Endothelial cell of umbilical vein (primary cell): ENCODE results near the gene CACNB4. TPM values are rescaled to one million over a fixed set of nuclear protein-coding genes. Genes with fewer than 3 reads are reported as not detected.

Source experiments
- BruUV-seq: library from RNA; stranded (reverse); fragments of 400-500 nt; replicated peaks from 2 replicates; lab custom pipeline; 2021; lab: Mats Ljungman, UMichigan
- CTCF ChIA-PET: fragments of 300-600, 350-600 bp; sonication (Branson Sonifier 250); formaldehyde crosslinking; loops from one replicate; lab custom pipeline; 2021; ENCODE audit warnings: antibody characterized with exemption, inconsistent platforms; lab: Charles Lee
- POLR2A ChIA-PET: fragments of 300-600, 350-600 bp; sonication (Branson Sonifier 250); formaldehyde crosslinking; loops from one replicate; lab custom pipeline; 2021; ENCODE audit warnings: antibody characterized with exemption, inconsistent platforms; lab: Charles Lee
- DNase-seq: peaks from one replicate; pipeline ENCODE4 v3.0.0-alpha.2; 2011; ENCODE audit warnings: low read depth, low spot score
- FAIRE-seq: peaks from 2 replicates; lab custom pipeline; 2011; peaks lifted over from hg19 to GRCh38; lab: Jason Lieb, UNC
- H2AFZ ChIP-seq: 2 replicates; pipeline ENCODE4 v1.6.0; 2012; ENCODE audit warnings: low read depth, low read length, control low read depth, inconsistent platforms
- H3K27ac ChIP-seq: 2 replicates; pipeline ENCODE4 v1.5.1; 2011; ENCODE audit warnings: low read depth, mild to moderate bottlenecking, control low read depth, low read length, moderate library complexity; ENCODE audit not compliant: insufficient read depth
- H3K27me3 ChIP-seq, 2 experiments: 2 replicates each; pipeline versions ENCODE4 v1.6.0 to v1.6.1; 2011; ENCODE audit warnings: low read length in 2 of 2, mixed read lengths in 1 of 2; ENCODE audit not compliant: control insufficient read depth in 2 of 2, insufficient read depth in 2 of 2
- H3K36me3 ChIP-seq, 2 experiments: 2 replicates in 1 of 2; 3 replicates in 1 of 2; pipeline ENCODE4 v1.5.1; 2011; ENCODE audit warnings: low read length in 2 of 2, mild to moderate bottlenecking in 1 of 2, moderate library complexity in 1 of 2; ENCODE audit not compliant: control insufficient read depth in 2 of 2, insufficient read depth in 2 of 2; ENCODE audit errors: extremely low read depth in 1 of 2
- H3K4me1 ChIP-seq: 3 replicates; pipeline ENCODE4 v1.5.1; 2011; ENCODE audit warnings: mild to moderate bottlenecking, low read length; ENCODE audit not compliant: control insufficient read depth, insufficient read depth; ENCODE audit errors: extremely low read depth
- H3K4me2 ChIP-seq: 2 replicates; pipeline ENCODE4 v1.6.1; 2011; ENCODE audit warnings: low read length, control low read depth, mixed read lengths; ENCODE audit not compliant: insufficient read depth
- H3K4me3 ChIP-seq, 3 experiments: fragments of 200-600 bp in 1 of 3; sonication (generic), shearing (Covaris generic) in 1 of 3; replicated peaks in 1 of 3; 2 replicates each; pipeline ENCODE4 v1.5.1; 2011 to 2016; ENCODE audit warnings: control low read depth in 3 of 3, low read length in 3 of 3, mild to moderate bottlenecking in 2 of 3, inconsistent platforms in 1 of 3, low read depth in 1 of 3, moderate library complexity in 1 of 3; ENCODE audit not compliant: insufficient read depth in 1 of 3
- H3K79me2 ChIP-seq: 2 replicates; pipeline ENCODE4 v1.6.0; 2012; ENCODE audit warnings: low read length, inconsistent platforms; ENCODE audit not compliant: control insufficient read depth, insufficient read depth
- H3K9ac ChIP-seq: replicated peaks from 2 replicates; pipeline ENCODE3; 2011; ENCODE audit warnings: low read length, control low read depth; ENCODE audit not compliant: insufficient read depth; ENCODE audit errors: extremely low read depth
- H3K9me1 ChIP-seq: replicated peaks from 3 replicates; pipeline ENCODE4 v1.6.0; 2011; ENCODE audit warnings: mild to moderate bottlenecking, low read length; ENCODE audit not compliant: control insufficient read depth, insufficient read depth; ENCODE audit errors: extremely low read depth
- H3K9me3 ChIP-seq: replicated peaks from 2 replicates; pipeline ENCODE4 v1.5.1; 2012; ENCODE audit warnings: low read length, inconsistent platforms; ENCODE audit not compliant: control insufficient read depth, insufficient read depth
- H4K20me1 ChIP-seq: replicated peaks from 2 replicates; pipeline ENCODE3; 2011; ENCODE audit warnings: mild to moderate bottlenecking, low read length; ENCODE audit not compliant: control insufficient read depth, insufficient read depth; ENCODE audit errors: extremely low read depth
- EZH2 ChIP-seq: IDR thresholded peaks from 2 replicates; pipeline ENCODE4 v1.6.1; 2012; ENCODE audit warnings: borderline replicate concordance, low read depth, mild to moderate bottlenecking, moderate library complexity, low read length, inconsistent platforms; ENCODE audit not compliant: severe bottlenecking
- FOS ChIP-seq: IDR thresholded peaks from 2 replicates; pipeline ENCODE4 v1.6.1; 2011; ENCODE audit warnings: mild to moderate bottlenecking, low read length, moderate library complexity, borderline replicate concordance; ENCODE audit not compliant: insufficient read depth
- GATA2 ChIP-seq: IDR thresholded peaks from 2 replicates; pipeline ENCODE4 v1.7.0; 2011; ENCODE audit warnings: low read depth, mild to moderate bottlenecking, moderate library complexity, mixed read lengths, low read length; ENCODE audit not compliant: insufficient read length, insufficient read depth
- JUN ChIP-seq: IDR thresholded peaks from 2 replicates; pipeline ENCODE4 v1.6.1; 2011; ENCODE audit warnings: borderline replicate concordance, low read depth; ENCODE audit not compliant: insufficient read length, insufficient read depth
- MYC ChIP-seq: IDR thresholded peaks from one replicate; pipeline ENCODE4 v1.6.1; 2011; ENCODE audit warnings: mild to moderate bottlenecking, low read depth, low read length
- POLR2A ChIP-seq: IDR thresholded peaks from 2 replicates; pipeline ENCODE4 v1.6.1; 2012; ENCODE audit warnings: low read depth, mild to moderate bottlenecking, control low read depth, low read length
- POLR2AphosphoS5 ChIP-seq: IDR thresholded peaks from 2 replicates; pipeline ENCODE4 v1.6.1; 2012; ENCODE audit warnings: low read depth, mild to moderate bottlenecking, control low read depth, low read length, moderate library complexity; ENCODE audit not compliant: insufficient read depth
- dilution Hi-C: fragments of 300-500 bp; cut with MboI; formaldehyde crosslinking; loops from one replicate; pipeline ENCODE4 v1.15.0; 2019; ENCODE audit warnings: low sequenced_read_pairs; ENCODE audit not compliant: extremely low pct_ligation_motif_present
- intact Hi-C: fragments of 100-400 bp; cut with micrococcal nuclease; formaldehyde crosslinking; loops from one replicate; pipeline ENCODE4 v1.10.0; 2022
- polyA plus RNA-seq, 4 experiments: library from polyadenylated mRNA; depleted of rRNA in 3 of 4; stranded (reverse) in 3 of 4; unstranded in 1 of 4; fragments of >200 nt; gene quantifications; 2 replicates each; pipeline versions ENCODE4 v1.2.1 to v1.2.3, GENCODE V29; 2011 to 2012; ENCODE audit warnings: missing spikeins in 1 of 4
- total RNA-seq: library from RNA; stranded (reverse); gene quantifications from 2 replicates; pipeline ENCODE4 v1.2.3, GENCODE V29; 2021
- TF ChIP-seq, protein P1 (sequence below): IDR thresholded peaks from 2 replicates; pipeline ENCODE4 v1.6.1; 2011; ENCODE audit not compliant: insufficient read depth, insufficient read length
- TF ChIP-seq, protein P2 (sequence below), 2 donors: IDR thresholded peaks; 1 replicate in 1 of 2; 2 replicates in 1 of 2; pipeline ENCODE4 v1.5.1; 2011; ENCODE audit warnings: low read length in 2 of 2, mild to moderate bottlenecking in 2 of 2, moderate library complexity in 2 of 2, control low read depth in 1 of 2, inconsistent platforms in 1 of 2, low read depth in 1 of 2; ENCODE audit not compliant: insufficient read depth in 1 of 2; ENCODE audit errors: extremely low read depth in 1 of 2

The CACNB4 gene
- total and polyA plus RNA-seq, 2 donors (not counting 3 experiments of a cell fraction or from before 2014, with no cell fraction given) = 0.23 to 0.58 TPM

DNA sequence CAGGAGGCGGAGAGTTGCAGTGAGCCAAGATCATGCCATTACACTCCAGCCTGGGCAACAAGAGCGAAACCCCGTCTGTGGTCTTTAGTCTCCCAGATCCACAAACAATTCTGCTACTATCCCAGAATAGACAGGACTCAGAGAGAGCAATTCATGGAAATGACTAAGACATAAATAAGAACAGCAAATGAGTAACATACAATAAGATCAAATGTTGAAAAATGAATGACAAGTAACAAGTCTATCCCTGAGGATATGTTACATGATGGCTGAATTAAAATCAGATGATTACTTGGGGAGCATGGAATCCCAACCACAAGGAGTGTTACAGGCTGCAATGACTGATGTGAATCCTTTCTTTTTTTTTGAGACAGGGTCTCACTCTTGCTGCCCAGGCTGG, 280.9 kb downstream of the CACNB4 start:
- no peak overlapping the region for H2AFZ ChIP-seq
- dilution Hi-C loops = no loop called here
- peaks cover 6% of the 10 kb centered on the region for H3K4me1 ChIP-seq
- POLR2A ChIA-PET = no interaction called here
- FAIRE-seq (peak; percentile 31), DNase-seq (peak; percentile 41)
- H3K4me2 ChIP-seq = no peak overlapping the region
- peaks cover 2 to 5% of the 10 kb centered on the region in 2 experiments for H3K36me3 ChIP-seq
- no peak overlapping the region for H3K27ac ChIP-seq
- BruUV-seq = no TSS peak
- no peaks in the 10 kb centered on the region for H3K9me3 ChIP-seq
- H3K4me3 ChIP-seq = no peak overlapping the region
- H3K79me2 ChIP-seq = peaks cover 72% of the 10 kb centered on the region
- no peaks in the 10 kb centered on the region for H3K9me1 ChIP-seq
- TF ChIP-seq, protein P1, sequence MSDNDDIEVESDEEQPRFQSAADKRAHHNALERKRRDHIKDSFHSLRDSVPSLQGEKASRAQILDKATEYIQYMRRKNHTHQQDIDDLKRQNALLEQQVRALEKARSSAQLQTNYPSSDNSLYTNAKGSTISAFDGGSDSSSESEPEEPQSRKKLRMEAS = no peak
- TF ChIP-seq JUN = peak; percentile 4
- TF ChIP-seq, protein P2, sequence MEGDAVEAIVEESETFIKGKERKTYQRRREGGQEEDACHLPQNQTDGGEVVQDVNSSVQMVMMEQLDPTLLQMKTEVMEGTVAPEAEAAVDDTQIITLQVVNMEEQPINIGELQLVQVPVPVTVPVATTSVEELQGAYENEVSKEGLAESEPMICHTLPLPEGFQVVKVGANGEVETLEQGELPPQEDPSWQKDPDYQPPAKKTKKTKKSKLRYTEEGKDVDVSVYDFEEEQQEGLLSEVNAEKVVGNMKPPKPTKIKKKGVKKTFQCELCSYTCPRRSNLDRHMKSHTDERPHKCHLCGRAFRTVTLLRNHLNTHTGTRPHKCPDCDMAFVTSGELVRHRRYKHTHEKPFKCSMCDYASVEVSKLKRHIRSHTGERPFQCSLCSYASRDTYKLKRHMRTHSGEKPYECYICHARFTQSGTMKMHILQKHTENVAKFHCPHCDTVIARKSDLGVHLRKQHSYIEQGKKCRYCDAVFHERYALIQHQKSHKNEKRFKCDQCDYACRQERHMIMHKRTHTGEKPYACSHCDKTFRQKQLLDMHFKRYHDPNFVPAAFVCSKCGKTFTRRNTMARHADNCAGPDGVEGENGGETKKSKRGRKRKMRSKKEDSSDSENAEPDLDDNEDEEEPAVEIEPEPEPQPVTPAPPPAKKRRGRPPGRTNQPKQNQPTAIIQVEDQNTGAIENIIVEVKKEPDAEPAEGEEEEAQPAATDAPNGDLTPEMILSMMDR (IDR thresholded peaks at IDR 0.05; ENCODE audit: extremely low read depth in 1 of 2, insufficient read depth in 1 of 2, low read depth in 1 of 2, low read length in 2 of 2) = no peak
- TF ChIP-seq EZH2 = no peak
- TF ChIP-seq MYC = no peak
- TF ChIP-seq POLR2A = no peak
- TF ChIP-seq GATA2 = no peak
- no peak for TF ChIP-seq POLR2AphosphoS5
- TF ChIP-seq FOS = peak; percentile 32
- CTCF ChIA-PET = no interaction called here
- intact Hi-C loops = no loop called here
- peaks cover 17% of the 10 kb centered on the region for H4K20me1 ChIP-seq
- no peak overlapping the region for H3K9ac ChIP-seq
- no peaks in the 10 kb centered on the region for H3K27me3 ChIP-seq
